MCF 10A (cell line): ENCODE results near the gene IRF4. TPM values are rescaled to one million over a fixed set of nuclear protein-coding genes. Genes with fewer than 3 reads are reported as not detected.
"Not testable (repeated sequence)": the region's sequence is repeated elsewhere in the genome, so short reads cannot be mapped to it uniquely, and the experiment has no call there.

Experiments used
- BruUV-seq: library from RNA; stranded (reverse); fragments of 400-500 nt; replicated peaks from 2 replicates; lab custom pipeline; 2021; lab: Mats Ljungman, UMichigan
- CTCF ChIA-PET: fragments of 300-600 bp; sonication (Branson Sonifier 250); formaldehyde crosslinking; extraction: SDS; loops from one replicate; lab custom pipeline; 2021; ENCODE audit warnings: antibody characterized with exemption, inconsistent platforms; lab: Yijun Ruan, JAX
- POLR2A ChIA-PET: fragments of 300-600, 350-650 bp; sonication (Branson Sonifier 250); formaldehyde crosslinking; extraction: SDS; loops from one replicate; lab custom pipeline; 2020; ENCODE audit warnings: antibody characterized with exemption, inconsistent platforms; lab: Yijun Ruan, JAX
- DNase-seq: peaks from one replicate; pipeline ENCODE4 v3.0.0-alpha.2; 2018; ENCODE audit not compliant: unreplicated experiment
- H3K27ac Mint-ChIP-seq: one replicate; pipeline ENCODE4 v1.8.0; 2022; ENCODE audit warnings: mild to moderate bottlenecking, low read depth, mixed read lengths; ENCODE audit not compliant: unreplicated experiment
- H3K27me3 Mint-ChIP-seq: one replicate; pipeline ENCODE4 v1.8.0; 2022; ENCODE audit warnings: mixed read lengths; ENCODE audit not compliant: insufficient read depth, unreplicated experiment
- H3K36me3 Mint-ChIP-seq: one replicate; pipeline ENCODE4 v1.8.0; 2022; ENCODE audit warnings: mild to moderate bottlenecking, moderate library complexity, mixed read lengths; ENCODE audit not compliant: insufficient read depth, unreplicated experiment
- H3K4me1 Mint-ChIP-seq: one replicate; pipeline ENCODE4 v1.8.0; 2022; ENCODE audit warnings: mixed read lengths; ENCODE audit not compliant: insufficient read depth, unreplicated experiment
- H3K4me3 Mint-ChIP-seq: one replicate; pipeline ENCODE4 v1.8.0; 2022; ENCODE audit warnings: mild to moderate bottlenecking, moderate library complexity, mixed read lengths; ENCODE audit not compliant: unreplicated experiment
- H3K9me3 Mint-ChIP-seq: one replicate; pipeline ENCODE4 v1.8.0; 2022; ENCODE audit warnings: mixed read lengths; ENCODE audit not compliant: unreplicated experiment
- CTCF ChIP-seq: fragments of 200-600 bp; IDR thresholded peaks from one replicate; pipeline ENCODE4 v1.8.0; 2022; ENCODE audit warnings: antibody characterized with exemption, mild to moderate bottlenecking; ENCODE audit not compliant: unreplicated experiment
- intact Hi-C: fragments of 100-400 bp; cut with micrococcal nuclease; formaldehyde crosslinking; loops from 2 replicates; pipeline ENCODE4 v1.14.1; 2022
- total RNA-seq: library from RNA; stranded (reverse); gene quantifications from 2 replicates; pipeline ENCODE4 v1.2.3, GENCODE V29; 2022

The IRF4 gene
- total RNA-seq, 1 experiment from 2014 or later = not detected

DNA sequence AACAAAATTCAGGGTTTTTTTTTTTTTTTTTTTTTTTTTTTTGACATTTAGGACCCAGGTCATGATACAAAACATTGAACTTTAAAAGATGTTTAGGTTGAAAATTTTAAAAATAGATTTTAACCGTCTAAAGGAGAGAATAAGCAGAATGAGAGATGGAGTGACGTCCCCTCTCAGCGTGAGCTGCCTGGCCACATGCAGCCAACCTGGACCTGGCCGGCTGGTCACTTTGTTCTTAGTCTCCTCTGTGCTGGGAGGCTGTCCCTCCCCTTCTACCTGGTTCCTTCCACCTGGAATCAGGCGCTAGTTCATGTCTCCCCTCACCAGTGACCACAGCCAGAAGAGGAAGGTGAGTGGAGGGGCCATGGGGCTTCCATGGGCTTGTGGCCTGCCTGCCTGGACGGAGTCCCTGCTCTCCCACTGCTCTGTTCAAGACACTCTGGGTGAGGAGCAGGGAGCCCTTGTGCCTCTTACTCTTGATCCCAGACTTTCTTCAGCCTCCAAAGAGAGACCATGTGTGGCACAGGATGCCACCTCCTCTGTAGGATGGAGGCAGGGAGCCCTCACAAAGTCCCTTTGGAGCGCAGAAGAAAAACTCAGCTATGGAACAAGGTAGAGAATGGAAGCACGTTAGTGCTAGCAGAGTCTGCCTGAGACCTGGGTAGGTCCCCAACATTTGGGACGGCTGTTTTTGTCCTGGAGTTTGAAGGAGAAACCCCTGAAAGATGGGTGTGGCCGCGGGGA, 31.7 kb downstream of the IRF4 start:
- peak overlapping the region; percentile 64 for H3K27ac Mint-ChIP-seq

DNA sequence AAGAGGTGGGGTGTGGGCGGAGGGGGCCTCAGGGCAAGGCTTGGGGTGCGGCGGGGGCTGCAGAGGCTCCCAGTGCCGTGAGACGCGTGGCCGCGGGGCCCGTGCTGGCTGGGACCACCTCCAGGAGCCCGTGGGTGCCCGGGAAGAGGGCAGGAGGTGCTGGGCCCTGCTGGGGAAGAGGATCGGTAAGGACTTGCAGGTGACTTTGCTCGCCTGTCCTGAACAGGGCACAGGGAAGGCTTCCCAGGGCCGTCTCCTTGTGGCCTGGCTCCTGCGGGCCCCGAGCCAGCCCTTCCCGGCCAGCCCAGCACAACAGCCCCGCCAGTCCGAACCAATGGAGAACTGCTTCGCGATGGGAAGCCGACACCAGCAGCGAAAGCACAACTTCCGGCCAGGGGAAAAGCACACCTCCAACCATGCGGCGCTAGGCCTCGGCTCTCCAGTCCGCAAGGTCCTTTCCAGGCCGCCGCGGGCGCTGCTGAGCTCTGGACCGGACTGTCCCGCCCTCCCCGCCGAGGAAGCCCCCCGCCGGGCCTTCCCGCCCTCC, 32.3 kb downstream of the IRF4 start:
- intact Hi-C loops = loop anchor here (2.0 kb wide), 1 partner anchor 131 kb away; the partner anchor contains the start of gene DUSP22
- CTCF ChIA-PET = no interaction called here
- Mint-ChIP-seq H3K4me1 (no peaks in the 10 kb centered on the region), H3K9me3 (no peaks in the 10 kb centered on the region), H3K36me3 (no peaks in the 10 kb centered on the region), H3K4me3 (no peak overlapping the region), H3K27me3 (no peaks in the 10 kb centered on the region), H3K27ac (no peak overlapping the region)
- DNase-seq = no peak
- TF ChIP-seq CTCF = no peak
- POLR2A ChIA-PET = interaction anchor here (0.7 kb wide), 1 partner anchor 321 kb away, joined by 3 read pairs; no protein-coding TSS in a partner anchor
- no TSS peak for BruUV-seq

More for the DNA sequence above, 31.7 kb downstream of the IRF4 start:
- ChIA-PET CTCF (no interaction called here), POLR2A (interaction anchor here (0.7 to 1.4 kb wide), 6 partner anchors 20 to 322 kb away, joined by 3 read pairs; no protein-coding TSS in a partner anchor)
- no peaks in the 10 kb centered on the region for H3K9me3 Mint-ChIP-seq
- no peak for DNase-seq
- BruUV-seq = no TSS peak
- H3K4me3 Mint-ChIP-seq = no peak overlapping the region
- H3K27me3 Mint-ChIP-seq = no peaks in the 10 kb centered on the region
- TF ChIP-seq CTCF = no peak
- no peaks in the 10 kb centered on the region for H3K36me3 Mint-ChIP-seq
- intact Hi-C loops = loop anchor here (2.0 kb wide), 1 partner anchor 130 kb away; the partner anchor contains the start of gene DUSP22
- no peaks in the 10 kb centered on the region for H3K4me1 Mint-ChIP-seq

DNA sequence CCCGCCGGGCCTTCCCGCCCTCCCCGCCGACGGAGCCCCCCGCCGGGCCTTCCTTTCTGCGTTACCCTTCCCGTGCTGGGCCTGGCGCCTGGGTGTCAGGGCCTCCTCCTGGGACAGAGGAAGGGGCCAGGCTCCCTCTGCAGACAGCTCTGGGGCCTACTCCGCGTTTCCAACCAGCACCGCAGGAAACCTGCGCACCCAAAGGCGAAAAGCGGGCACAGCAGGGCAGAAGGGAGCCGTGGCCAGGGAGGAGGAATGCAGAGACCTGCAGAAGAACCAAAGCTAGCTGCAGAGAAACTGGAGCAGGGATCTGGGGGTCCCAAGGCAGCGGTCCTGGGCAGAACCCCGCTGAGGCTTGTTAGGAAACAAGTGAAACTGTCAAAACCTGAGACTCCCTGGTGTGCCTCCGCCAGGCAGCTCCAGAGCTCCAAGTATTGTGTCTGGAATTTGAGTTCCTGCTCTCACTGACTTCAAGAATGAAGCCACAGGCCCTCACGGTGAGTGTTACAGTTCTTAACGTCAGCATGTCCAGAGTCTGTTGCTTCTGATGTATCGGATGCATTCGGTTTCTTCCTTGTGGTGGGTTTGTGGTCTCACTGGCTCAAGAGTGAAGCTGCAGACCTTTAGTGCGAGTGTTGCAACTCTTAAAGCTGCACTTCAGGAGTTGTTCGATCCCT, 33.3 kb downstream of the IRF4 start:
- H3K27me3 Mint-ChIP-seq = no peaks in the 10 kb centered on the region
- BruUV-seq = no TSS peak
- no peaks in the 10 kb centered on the region for H3K9me3 Mint-ChIP-seq
- no peak for DNase-seq
- POLR2A ChIA-PET = no interaction called here
- no peak for TF ChIP-seq CTCF
- H3K4me1 Mint-ChIP-seq = no peaks in the 10 kb centered on the region
- CTCF ChIA-PET = no interaction called here
- H3K36me3 Mint-ChIP-seq = no peaks in the 10 kb centered on the region
- intact Hi-C loops = no loop called here
- H3K27ac Mint-ChIP-seq = no peak overlapping the region
- no peak overlapping the region for H3K4me3 Mint-ChIP-seq

DNA sequence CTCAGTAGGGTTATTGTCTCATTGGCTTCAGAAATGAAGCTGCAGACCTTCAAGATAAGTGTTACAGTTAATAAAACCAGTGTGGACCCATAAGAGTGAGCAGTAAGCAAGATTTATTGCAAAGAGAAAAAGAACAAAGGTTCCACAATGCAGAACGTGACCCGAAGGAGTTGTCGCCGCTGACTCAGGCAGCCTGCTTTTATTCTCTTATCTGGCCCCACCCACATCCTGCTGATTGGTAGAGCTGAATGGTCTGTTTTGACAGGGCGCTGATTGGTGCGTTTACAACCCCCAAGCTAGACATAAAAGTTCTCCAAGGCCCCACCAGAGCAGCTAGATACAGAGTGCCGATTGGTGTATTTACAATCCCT, 33.9 kb downstream of the IRF4 start:
- CTCF ChIA-PET = interaction anchor here (0.5 kb wide), 1 partner anchor 17 kb away, joined by 4 read pairs; no protein-coding TSS in a partner anchor
- H3K9me3 Mint-ChIP-seq, BruUV-seq, H3K4me1 Mint-ChIP-seq, DNase-seq, intact Hi-C loops, H3K36me3 Mint-ChIP-seq, H3K27me3 Mint-ChIP-seq, H3K4me3 Mint-ChIP-seq, H3K27ac Mint-ChIP-seq, POLR2A ChIA-PET: not testable (repeated sequence)

- CTCF ChIA-PET = interaction anchor here (0.5 kb wide), 1 partner anchor 16 kb away, joined by 4 read pairs; no protein-coding TSS in a partner anchor
- intact Hi-C loops, H3K9me3 Mint-ChIP-seq, DNase-seq, BruUV-seq, H3K27me3 Mint-ChIP-seq, POLR2A ChIA-PET, H3K4me1 Mint-ChIP-seq, H3K27ac Mint-ChIP-seq, H3K36me3 Mint-ChIP-seq, H3K4me3 Mint-ChIP-seq: not testable (repeated sequence)
These were observed 34.7 kb downstream of the IRF4 start for GRCh38 chr6:426198-426738.
